Measurements from ENCODE around the gene FAM20B.

- TF ChIP-seq POLR2AphosphoS5 (IDR thresholded peaks at IDR 0.05; ENCODE audit: low read depth, low read length) = no peak
- no peak for TF ChIP-seq REST (IDR thresholded peaks at IDR 0.05; ENCODE audit: insufficient read depth in 1 of 2, low read depth in 2 of 2, low read length in 2 of 2)
- no peak for TF ChIP-seq TAF1 (IDR thresholded peaks at IDR 0.05; ENCODE audit: borderline replicate concordance, insufficient read depth, low read length)
- TF ChIP-seq SIN3A (IDR thresholded peaks at IDR 0.05; ENCODE audit: borderline replicate concordance, insufficient read depth, low read length) = no peak
Observed at GRCh38 chr1:179003512-179004066, 22.1 kb upstream of the FAM20B start.
